GM21825 (cell line): ENCODE measurements around the gene DYNLT4.
"Not testable (repeated sequence)": the region's sequence is repeated elsewhere in the genome, so short reads cannot be mapped to it uniquely, and the experiment has no call there.

ENCODE experiments used
- ATAC-seq: cut with Tn5 transposase; IDR thresholded peaks from one replicate; pipeline ENCODE4 v1.9.1; 2021; ENCODE audit warnings: mild to moderate bottlenecking, moderate library complexity; ENCODE audit not compliant: unreplicated experiment

DYNLT4 gene

GRCh38 chr1:44806704-44807363, at the start of gene DYNLT4:
DYNLT4 (minus strand) TSS chr1:44807351; CDS start chr1:44806668, 683 bp downstream.
- ATAC-seq, result no peak

GRCh38 chr1:44855742-44856141, 48.6 kb upstream of the DYNLT4 start:
- no peak for ATAC-seq

GRCh38 chr1:44854970-44855369, 47.8 kb upstream of the DYNLT4 start:
- no peak for ATAC-seq

- no peak for ATAC-seq
Observed at GRCh38 chr1:44853201-44853600, 46.0 kb upstream of the DYNLT4 start.

GRCh38 chr1:44851308-44851707, 44.2 kb upstream of the DYNLT4 start:
- ATAC-seq, result no peak

- ATAC-seq, result no peak
Observed at GRCh38 chr1:44849575-44850132, 42.5 kb upstream of the DYNLT4 start.

GRCh38 chr1:44848456-44849181, 41.5 kb upstream of the DYNLT4 start:
- ATAC-seq, result no peak

- ATAC-seq, result no peak
Observed at GRCh38 chr1:44847845-44848244, 40.7 kb upstream of the DYNLT4 start.

- no peak for ATAC-seq
Observed at GRCh38 chr1:44846985-44847384, 39.8 kb upstream of the DYNLT4 start.

- ATAC-seq, result no peak
Observed at GRCh38 chr1:44842862-44843655, 35.9 kb upstream of the DYNLT4 start, which contains the start of gene PTCH2. PTCH2 (minus strand) TSS chr1:44843253; CDS start chr1:44842932, 321 bp downstream.

- ATAC-seq, result no peak
Observed at GRCh38 chr1:44842486-44842861, 35.3 kb upstream of the DYNLT4 start.

GRCh38 chr1:44839576-44839975, 32.4 kb upstream of the DYNLT4 start:
- no peak for ATAC-seq

GRCh38 chr1:44838294-44838693, 31.1 kb upstream of the DYNLT4 start:
- ATAC-seq, result not testable (repeated sequence)

- ATAC-seq, result peak; percentile 65
Observed at GRCh38 chr1:44835738-44836675, 28.9 kb upstream of the DYNLT4 start.

- ATAC-seq, result no peak
Observed at GRCh38 chr1:44834328-44834727, 27.2 kb upstream of the DYNLT4 start.

GRCh38 chr1:44832056-44832705, 25.0 kb upstream of the DYNLT4 start:
- no peak for ATAC-seq

- ATAC-seq, result no peak
Observed at GRCh38 chr1:44831516-44831915, 24.4 kb upstream of the DYNLT4 start.

GRCh38 chr1:44830900-44831304, 23.8 kb upstream of the DYNLT4 start:
- ATAC-seq, result no peak

GRCh38 chr1:44829506-44830384, 22.6 kb upstream of the DYNLT4 start:
- no peak for ATAC-seq
